ENCODE measurements around the gene PAX5. TPM values are rescaled to one million over a fixed set of nuclear protein-coding genes. Genes with fewer than 3 reads are reported as not detected.
"Not testable (repeated sequence)": the region's sequence is repeated elsewhere in the genome, so short reads cannot be mapped to it uniquely, and the experiment has no call there.

The PAX5 gene
- total RNA-seq, 1 donor from 2014 or later = 0.32 TPM

DNA sequence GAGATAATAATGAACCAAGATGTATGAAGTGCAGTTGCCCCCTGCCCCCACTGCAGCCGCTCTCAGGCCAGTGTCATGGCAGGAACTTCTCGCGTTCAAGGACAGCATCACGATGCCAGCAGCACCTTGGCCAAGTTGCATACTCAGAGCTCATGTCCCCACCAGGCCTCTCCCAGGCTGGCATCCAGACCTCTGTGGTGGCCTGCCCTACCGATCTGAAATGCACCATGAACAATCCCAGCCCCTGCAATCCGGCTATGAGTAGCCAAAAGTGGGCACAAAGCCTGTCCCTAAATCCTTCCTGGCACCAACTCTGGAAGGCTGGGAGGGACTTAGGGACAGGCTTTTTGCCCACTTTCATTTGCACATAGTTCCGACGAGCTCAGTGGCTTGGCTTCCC, 140.9 kb downstream of the PAX5 start:
- intact Hi-C loops (cut with micrococcal nuclease) = no loop called here

DNA sequence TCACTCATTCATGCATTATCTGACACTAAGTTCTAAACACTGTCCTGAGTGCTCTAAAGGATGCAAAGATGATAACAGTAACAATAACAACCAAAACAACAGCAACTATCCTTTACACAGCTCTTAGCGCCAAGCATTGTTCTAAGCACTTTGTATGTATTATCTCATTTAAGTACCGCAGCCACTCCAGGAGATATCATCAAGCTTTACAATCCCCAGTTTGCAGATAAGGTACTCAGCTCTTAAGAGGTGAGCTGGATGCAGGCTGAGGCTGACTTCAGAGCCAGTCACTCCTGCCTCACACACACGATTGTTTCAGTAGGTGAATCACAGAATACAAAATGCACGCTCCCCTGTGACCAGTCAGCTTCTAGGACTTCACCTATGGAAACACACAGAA, 141.8 kb downstream of the PAX5 start:
- intact Hi-C loops (cut with micrococcal nuclease) = no loop called here

DNA sequence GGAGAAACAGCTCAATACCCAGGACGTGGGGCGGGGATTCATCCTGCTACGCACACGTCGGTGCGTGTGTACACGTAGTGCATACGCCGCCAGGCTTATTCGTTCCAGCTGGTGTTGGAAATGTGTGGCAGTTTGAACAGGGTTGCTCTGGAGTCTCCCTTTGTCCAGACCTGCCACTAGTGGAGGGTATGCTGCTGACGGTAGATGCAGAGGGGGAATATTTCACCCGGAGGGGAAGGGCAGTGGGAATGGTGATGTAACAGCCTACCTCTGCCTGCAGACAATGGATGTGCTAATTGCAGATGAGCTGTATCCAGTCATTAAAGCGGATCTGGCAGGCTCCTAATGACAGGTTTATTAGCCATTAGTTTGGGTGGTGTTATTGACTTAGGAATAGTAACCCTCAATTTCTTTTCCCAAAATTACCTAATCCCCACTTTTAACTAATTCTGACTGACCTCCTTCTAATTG, 142.7 kb downstream of the PAX5 start:
- intact Hi-C loops (cut with micrococcal nuclease) = no loop called here

DNA sequence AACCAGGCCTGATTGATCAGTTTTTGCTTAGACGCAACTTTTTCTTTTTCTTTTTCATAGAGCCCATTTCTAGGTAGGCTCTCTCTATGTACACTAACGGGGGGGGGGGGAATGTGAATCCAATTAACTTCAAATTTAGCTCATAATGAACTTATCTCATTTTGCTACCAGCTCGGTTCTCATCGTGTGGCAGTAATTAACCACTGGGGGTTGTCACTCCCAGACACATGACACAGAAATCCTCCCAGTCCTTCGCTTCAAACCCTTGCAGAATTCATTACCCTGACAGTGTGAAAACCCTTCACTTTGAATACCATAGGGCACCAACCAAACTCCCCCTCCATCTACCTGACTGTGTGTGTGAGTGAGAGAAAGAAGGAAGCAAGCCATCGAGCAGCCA, 144.2 kb downstream of the PAX5 start:
- intact Hi-C loops (cut with micrococcal nuclease) = no loop called here

DNA sequence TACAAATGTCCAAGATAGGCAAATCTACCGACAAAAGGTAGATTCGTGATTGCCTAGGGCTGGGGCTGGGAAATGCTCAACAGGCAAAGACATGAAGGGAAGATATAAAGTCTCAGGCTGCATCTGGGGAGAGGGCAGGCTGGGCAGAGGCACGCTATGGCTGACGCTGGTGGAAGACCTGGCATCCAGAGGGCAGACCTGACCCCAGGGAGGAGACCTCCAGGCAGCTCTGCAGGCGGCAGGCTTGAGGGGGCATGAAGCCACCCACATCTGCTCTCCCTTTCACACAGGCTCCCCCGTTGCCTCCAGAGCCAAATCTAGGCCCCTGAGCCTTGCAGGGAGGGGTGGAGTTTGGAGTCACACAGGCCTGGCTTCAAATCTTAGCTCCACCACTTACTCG, 145.5 kb downstream of the PAX5 start:
- intact Hi-C loops (cut with micrococcal nuclease) = no loop called here

DNA sequence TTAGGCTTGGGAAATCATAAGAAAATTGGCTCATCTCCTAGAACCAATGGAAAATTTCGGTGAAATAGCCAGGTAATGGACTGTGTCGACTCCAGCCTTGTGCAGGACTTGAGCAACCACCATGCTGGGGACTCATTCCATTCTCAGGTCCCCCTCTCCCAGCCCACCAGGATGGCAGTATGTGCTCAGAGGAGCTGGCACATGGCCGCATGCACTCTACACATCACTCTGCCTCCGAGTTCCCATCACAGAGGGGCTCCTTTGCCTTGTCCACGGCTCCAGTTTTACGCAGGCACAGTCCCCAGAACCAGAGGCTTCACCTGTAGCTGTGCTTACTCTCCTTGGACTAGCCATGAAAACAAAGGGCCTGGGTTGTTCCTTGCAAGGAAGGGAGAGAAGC, 149.3 kb downstream of the PAX5 start:
- intact Hi-C loops (cut with micrococcal nuclease) = no loop called here

DNA sequence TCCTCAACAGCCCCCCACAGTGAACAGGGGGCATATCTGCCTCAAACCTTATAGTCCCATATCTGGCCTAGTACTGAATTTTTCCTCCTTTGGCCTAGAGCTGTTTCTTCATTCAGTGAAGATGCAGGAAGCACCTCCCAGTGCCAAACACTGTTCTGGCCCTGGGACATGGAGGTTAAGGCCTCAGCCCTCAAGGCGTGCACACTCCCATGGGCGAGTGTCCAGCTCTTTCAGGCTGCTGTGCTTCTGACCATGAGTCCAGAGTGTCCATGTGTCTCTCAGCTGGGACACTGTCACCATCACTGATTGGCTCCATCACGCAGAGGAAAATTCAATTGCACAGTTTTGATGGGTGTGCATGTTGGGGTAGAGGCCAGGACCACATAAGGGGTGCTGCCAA, 151.5 kb downstream of the PAX5 start:
- intact Hi-C loops (cut with micrococcal nuclease) = no loop called here

DNA sequence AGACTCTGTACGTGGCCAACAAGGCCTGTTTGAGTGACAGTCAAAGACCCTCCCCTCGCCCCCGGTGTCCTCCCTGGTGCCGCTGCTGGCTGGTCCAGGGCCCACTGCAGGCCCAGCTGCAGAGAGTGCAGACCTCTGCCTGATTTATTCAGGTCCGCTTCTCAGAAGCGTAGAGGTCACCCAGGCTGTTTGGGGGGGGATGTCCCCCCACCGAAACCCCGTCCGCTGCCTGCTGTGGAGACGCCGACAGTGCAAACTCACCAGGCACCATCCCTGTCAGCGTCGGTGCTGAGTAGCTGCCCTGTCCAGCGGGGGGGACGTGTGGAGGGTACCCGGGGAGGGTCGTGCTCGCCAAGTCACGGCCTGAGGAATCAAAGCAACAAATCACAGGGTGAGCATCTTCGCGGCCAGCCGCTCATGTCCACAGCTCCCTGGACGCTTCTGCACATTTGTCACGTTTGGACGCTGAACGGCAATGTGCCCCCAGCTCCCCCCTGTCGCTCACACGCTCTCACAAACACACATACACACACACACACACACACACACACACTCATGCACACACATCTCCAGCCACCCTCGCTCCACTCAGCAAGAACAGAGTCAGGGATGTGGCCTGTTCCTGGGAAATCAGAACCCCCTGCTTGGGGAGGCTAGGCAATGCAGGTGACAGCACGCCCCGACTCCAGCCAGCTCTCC, 152.2 kb downstream of the PAX5 start:
- intact Hi-C loops (cut with micrococcal nuclease) = no loop called here

DNA sequence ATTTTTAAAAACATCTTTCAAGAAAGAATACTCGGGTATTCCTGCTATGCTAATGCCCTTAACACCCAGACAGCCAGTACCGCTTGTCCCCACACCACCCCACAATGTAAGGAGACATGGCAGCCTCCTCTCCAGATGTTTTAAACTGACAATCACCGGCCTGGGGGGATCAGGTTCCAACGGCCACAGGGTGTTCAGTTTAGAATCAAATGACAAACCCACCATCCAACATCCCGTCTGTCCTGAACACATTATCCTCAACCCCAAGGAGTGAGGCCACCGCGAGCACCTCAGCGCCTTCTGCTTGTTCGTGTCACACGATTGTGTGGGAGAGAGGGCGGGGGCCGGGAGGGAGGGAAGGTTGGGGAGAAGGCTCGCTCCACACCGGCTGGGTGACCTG, 152.8 kb downstream of the PAX5 start:
- intact Hi-C loops (cut with micrococcal nuclease) = no loop called here

DNA sequence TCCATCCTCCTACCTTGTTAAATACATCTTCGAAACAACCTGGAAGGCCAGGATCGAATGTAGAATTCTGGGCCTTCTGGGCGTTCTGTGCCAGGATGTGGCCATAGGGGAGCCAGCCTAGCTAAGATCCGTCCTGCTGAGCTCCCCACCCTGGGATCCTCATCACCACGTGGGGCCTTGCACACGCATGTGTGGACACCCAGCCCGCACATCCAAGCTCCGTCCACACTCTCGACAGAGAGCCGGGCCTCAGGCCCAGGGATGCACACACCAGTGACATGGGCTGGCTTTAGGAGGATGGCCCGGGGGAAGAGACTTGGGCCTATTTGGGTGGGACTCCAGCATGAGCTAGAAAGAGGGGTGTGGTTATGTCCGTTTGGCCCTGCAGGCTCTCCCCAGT, 154.0 kb downstream of the PAX5 start:
- intact Hi-C loops (cut with micrococcal nuclease) = no loop called here

DNA sequence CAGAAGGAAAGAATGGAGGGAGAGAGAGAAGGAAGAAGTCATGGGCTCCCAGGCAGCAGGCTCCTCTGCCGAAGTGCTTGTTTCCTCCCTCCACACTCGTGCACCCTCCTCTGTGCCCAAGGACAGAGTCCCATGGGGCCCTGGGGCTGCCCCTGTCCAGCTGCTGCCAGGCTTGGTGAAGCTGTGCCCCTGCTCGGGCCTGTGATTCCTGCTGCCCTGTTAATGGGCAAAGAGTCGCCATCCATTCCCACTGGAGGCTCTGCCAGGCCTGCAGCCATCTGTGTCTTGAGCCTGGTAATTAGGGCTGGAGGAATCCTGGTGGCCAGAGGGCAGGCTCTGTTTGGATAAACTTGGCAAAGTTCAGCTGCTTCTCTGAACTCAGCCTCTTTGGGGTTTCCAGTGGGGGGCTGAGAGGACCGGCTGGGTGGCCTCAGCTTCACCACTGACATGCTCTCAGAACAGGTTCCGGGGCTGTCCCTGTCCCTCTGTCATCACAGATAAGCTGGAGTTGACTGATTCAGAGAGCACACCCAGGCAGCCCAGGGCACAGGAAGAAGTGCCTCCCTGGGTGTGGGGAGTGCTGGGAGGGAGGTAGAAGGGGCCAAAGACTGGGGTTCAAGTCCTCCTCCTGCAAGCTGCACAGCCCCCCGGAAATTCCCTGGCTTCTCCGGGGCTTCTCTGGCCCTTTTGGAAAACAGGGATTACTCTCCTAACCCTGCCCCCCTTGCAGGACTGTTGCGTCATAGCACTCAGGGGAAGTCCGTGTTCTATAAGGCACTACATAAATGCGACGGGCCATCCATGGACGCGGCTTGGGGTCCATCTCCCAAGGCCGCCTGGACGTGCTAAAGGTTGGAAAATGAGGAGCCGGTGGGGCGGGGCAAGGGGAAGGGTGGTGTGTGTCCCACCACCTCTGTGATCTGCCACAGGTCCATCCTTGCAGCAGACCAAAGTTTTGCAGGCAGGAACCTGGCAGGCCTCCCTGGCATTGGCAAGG, 154.8 kb downstream of the PAX5 start:
- intact Hi-C loops (cut with micrococcal nuclease) = no loop called here

DNA sequence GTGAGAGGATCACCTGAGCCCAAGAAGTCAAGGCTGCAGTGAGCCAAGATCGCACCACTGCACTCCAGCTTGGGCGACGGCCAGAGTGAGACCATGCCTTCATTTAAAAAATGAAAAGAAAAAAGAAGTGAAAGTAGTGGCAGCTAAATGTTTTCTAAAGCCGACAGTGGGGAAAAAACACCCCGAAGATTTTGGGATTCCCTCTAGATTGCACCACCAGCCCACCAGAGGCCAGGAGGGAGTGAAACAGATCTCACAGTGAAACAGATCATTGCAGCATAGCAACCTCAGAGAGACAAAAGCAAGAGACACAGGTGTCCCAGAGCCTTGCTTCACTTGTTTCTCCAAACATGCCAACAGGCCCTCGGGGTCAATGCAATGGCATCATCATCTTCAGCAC, 156.8 kb downstream of the PAX5 start:
- intact Hi-C loops (cut with micrococcal nuclease) = no loop called here

DNA sequence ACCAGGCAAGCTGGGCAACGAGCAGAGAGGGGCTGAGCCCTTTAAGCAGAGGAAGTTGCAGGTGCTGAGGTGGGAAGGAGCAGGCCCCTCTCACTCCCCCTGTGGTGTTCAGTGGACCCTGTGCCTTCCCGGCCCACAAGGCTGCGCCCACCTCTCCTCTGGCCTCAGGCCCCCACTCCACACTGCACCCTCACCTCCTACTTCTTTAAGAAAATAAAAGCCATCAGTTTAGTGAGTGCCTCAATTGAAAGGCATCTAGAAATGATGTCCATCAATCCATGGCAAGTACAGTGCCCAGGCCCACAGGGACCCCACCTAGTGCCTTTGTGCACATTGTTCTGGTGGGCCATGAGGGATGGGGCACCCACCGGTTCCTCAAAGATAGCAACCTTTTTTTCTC, 158.0 kb downstream of the PAX5 start:
- intact Hi-C loops (cut with micrococcal nuclease) = no loop called here

DNA sequence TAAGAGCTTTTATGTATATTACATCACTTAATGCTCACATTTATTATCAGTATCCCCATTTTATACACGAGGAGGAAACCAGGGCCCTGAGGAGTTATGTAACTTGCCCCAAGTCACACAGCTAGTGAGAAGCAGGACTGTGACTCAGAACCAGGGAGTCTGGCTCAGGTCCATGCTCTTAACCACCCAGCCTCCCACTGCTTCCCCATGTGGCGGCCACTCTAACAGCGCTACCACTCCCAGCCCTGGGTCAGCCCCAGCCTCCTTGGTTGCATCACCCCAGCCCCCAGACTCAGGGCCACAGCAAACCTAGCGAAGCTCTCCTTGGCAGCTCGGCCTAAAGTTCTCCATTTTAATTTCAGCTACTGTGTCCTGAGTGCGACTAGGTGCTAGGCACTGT, 159.1 kb downstream of the PAX5 start:
- intact Hi-C loops (cut with micrococcal nuclease) = no loop called here

DNA sequence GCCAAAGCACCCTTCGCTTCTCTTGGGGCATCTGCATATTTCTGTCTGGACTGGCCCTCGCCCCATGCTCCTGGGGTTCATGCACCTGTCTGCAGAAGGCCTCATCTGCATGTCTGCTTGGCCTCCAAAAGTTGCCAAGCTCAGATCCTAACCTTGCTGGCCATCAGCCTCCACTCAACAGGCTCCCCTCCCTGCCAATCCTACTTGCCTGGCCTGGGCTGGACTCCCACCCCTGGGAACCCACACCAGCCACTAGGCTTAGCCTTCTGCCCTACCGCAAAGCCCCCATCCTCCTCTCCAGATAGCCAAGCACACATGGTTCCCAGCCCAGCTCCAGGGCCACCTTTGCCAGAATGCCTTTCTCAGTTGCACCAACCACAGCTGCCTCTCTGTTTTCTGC, 159.8 kb downstream of the PAX5 start:
- intact Hi-C loops (cut with micrococcal nuclease) = no loop called here

DNA sequence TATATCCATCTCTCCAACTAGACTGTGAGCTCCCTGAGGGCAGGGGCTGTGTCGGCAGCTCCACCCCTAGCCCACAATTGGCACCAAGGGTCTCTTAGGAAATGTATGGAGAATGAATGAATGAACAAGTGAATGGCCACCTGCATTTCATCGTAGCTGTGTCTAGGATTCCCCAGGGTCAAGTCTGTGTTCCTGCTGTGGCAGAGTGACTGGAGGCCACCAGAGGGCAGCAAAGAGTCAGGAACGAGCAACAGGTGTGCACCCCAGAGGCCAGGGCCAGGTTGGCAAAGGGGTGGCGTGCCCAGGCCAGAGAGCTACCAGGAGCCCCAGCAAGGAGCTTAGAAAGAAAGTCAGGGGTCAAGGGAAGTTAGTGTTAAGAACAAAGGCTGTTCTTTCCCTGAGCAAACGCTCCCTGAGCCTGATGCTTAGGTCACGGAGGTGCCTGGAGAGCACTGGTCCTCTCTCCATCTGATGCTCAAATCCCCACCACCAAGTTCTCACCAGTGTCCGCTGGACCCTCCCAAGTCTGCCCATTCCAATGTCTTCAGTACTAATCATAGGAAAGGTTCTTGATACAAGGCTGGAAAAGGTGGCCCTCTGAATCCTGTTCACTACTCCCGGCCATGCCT, 160.7 kb downstream of the PAX5 start:
- intact Hi-C loops (cut with micrococcal nuclease) = loop anchor here (1.0 kb wide), 5 partner anchors 118 to 517 kb away; no protein-coding TSS in a partner anchor

DNA sequence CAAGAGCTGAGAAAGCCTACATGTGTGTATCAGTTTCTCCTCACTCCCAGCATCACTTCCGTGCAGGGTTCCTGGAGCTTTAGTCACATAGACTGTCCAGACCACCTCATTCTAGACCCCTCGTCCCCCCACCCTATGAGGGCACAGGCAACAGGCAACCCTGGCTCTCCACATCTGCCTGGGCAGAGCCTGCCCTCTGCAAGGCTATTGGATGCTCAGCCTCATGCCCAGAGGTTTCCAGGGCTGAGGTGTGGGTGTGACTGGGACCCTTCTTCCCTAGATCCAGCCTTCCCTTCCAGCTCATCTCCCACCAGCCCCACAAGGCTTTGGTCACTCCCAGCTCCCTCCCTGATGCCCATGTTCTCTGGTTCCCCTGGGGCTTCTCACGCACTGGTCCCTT, 161.4 kb downstream of the PAX5 start:
- intact Hi-C loops (cut with micrococcal nuclease) = loop anchor here (1.0 kb wide), 5 partner anchors 119 to 518 kb away; no protein-coding TSS in a partner anchor

DNA sequence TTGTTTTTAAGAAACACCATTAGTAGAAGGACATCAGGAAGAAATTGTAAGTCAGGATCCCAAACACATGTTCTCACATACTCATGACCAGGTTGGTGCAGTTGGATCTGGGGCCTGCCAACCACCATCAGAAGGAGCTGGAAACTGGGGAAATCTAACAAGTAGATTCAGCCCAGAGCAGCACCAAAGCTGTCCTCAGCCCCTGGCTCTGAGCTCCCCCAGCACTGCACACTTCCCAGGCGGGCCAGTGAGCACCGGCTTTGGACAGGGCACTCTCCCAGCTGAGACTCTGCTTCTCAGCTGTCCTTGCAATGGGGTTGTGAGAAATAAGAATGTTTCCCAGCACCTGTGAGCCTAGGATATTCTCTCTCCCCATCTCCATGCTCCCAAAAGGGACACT, 162.5 kb downstream of the PAX5 start:
- intact Hi-C loops (cut with micrococcal nuclease) = no loop called here

DNA sequence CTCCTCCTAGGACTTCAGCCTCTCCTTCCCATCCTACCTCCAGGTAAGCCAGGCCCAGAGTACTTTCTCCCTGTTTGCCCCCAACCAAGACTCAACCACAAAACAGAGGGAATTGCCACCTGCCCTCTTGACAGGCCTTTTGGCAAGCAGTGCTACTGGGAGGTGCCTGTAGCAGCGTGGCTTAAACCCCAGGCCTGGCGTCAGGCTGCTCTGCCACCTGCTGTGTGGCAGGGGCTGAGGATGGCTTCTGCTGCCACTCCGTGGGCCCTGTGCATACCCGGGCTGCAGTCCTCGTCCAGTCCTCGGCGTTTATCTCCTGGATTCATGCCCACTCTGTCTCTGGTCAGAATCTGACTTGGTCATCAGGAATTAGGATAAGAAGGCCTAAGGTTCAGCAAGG, 163.1 kb downstream of the PAX5 start:
- intact Hi-C loops (cut with micrococcal nuclease) = no loop called here

DNA sequence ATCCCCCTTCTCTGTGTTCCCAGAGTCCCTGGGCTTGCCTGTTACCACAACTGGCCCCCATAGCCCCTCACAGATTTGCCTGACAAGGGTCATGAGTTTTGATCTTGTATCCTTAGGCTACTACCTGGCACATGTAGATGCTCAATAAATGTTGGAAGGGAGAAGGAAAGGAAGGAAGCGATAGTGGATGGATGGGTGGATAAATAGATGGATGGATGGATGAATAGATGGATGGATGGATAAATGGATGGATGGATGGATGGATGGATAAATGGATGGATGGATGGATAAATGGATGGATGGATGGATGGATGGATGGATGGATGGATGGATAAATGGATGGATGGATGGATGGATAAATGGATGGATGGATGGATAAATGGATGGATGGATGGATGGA, 164.5 kb downstream of the PAX5 start:
- intact Hi-C loops (cut with micrococcal nuclease) = not testable (repeated sequence)

DNA sequence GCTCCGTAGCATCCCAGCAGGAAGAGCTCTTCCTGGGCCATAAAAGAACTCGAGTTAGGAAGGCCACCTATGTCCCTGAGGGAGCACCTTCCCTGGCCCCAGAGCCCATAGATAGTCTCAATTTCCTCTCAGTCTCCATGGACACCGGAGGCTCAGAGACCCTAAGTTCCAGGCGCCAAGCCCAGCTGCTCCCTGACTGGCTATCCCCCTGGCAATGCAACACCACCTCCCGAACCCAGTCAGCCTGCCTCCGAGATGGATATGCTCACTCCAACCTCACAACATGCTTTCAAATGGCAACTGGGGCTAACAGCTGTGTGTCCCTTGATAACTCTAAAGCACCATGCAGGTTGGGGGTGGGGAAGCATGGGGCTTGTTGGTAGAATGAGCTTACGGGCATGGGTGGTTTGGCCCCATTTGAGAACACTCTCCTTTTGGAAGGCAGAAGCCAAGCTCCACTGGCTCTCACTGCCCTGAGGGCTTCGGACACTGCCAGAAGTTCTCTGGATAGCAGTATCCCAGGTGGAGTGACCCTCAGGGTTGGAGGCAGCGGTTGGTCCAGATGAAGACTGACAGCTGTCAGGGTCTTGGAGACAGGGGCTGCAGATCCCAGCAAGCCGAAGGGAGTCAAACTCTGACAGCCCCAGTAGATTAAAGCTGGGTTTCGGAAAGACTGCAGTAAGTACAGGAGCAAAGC, 165.3 kb downstream of the PAX5 start:
- intact Hi-C loops (cut with micrococcal nuclease) = no loop called here

Measured in T-helper 1 cell treated with Interleukin-12 subunit alpha and Interleukin-12 subunit beta and Interleukin-4 antibody, amounts not matched to agents 30 ng/mL and 1 ng/mL, for 36 hours (primary cell).